Caki2 (cell line): Measurements from ENCODE around the gene S100A2. TPM values are rescaled to one million over a fixed set of nuclear protein-coding genes. Genes with fewer than 3 reads are reported as not detected.
"Not testable (repeated sequence)": the region's sequence is repeated elsewhere in the genome, so short reads cannot be mapped to it uniquely, and the experiment has no call there.

ENCODE experiments used
- DNase-seq: peaks from one replicate; pipeline ENCODE4 v3.0.0-alpha.2; 2015; ENCODE audit warnings: low read depth
- in situ Hi-C: cut with HindIII; loops from 2 replicates; pipeline ENCODE4 v1.10.0; 2016; ENCODE audit warnings: low sequenced_read_pairs, low pct_unique_long_range_greater_than_20kb, mixed read lengths
- total RNA-seq: library from RNA; depleted of rRNA; stranded (reverse); fragments of >200 nt; shearing (Covaris generic); gene quantifications from 2 replicates; pipeline ENCODE4 v1.2.3, GENCODE V29; 2014; ENCODE audit warnings: low replicate concordance

S100A2 gene
- total RNA-seq, 1 experiment from 2014 or later: 24.4 TPM

DNA sequence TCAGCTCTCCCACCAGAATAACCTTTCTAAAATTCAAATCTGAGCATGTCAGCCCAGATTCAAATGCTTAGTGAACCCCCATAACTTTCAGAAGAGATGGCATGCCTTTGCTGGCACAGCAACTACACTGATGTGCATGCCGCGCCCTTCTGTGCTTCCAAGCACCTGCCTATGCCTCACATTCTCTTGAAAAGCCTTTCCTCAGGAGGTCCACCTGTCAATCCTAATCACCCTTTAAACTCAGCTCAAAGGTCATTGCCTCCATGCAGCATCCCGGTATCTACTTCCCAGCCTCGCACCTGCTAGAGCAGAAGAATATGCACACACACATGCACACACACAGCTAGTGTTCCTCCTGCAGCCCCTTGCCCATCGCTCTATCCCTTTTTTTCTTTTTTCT, 5.2 kb upstream of the S100A2 start:
- in situ Hi-C loops: no loop called here
- no peak for DNase-seq

DNA sequence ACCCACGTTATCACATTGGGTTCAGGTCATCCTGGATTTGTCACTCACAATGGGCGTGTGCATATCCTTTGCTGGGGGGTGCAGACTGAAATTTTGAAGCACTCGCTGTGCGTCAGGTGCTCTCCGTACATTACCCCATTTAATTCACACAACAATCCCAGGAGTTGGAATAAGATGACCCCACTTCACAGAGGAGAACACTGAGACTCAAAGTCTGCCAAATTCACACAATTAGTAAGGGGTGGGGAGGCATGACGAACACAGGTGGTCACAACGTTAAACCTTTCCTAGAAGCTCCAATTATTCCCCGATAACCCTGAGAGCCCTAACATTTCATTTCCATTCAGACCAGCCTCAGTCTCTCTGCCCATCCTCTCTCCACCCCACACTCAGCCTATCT, 3.8 kb upstream of the S100A2 start:
- DNase-seq: no peak
- in situ Hi-C loops: no loop called here

DNA sequence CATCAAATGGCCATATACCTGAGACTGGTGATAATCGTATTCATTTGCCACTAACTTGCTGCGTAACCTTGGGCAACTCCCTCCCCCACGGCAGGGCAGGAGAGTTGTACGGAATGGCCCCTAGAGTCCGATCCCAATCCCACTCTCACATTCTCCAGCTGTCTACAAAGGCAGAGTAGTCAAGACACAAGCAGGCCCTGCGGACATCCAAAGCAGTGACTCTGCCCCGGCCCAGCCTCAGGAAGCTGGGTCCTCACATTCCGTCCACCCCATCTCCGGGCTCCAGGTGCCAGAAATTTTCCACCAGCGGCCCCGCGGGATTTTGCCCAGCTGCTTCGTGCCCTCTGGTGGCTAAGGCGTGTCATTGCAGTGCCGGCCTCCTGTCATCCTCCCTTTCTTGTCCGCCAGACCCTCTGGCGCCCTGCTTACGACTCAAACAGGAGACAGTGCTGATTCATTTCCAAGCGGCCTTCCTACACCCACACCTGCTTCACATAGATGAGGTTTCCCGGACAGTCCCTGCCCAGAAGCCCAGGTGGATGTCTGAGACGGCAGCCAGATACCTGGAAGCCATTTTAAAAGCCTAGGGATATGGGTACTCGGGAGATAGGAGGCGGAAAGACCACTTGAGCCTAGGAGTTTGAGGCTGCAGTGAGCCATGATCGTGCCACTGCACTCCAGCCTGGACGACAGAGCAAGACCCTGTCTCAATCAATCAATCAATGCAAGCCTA, 2.9 kb upstream of the S100A2 start:
- peak; percentile 96 for DNase-seq
- in situ Hi-C loops: no loop called here

DNA sequence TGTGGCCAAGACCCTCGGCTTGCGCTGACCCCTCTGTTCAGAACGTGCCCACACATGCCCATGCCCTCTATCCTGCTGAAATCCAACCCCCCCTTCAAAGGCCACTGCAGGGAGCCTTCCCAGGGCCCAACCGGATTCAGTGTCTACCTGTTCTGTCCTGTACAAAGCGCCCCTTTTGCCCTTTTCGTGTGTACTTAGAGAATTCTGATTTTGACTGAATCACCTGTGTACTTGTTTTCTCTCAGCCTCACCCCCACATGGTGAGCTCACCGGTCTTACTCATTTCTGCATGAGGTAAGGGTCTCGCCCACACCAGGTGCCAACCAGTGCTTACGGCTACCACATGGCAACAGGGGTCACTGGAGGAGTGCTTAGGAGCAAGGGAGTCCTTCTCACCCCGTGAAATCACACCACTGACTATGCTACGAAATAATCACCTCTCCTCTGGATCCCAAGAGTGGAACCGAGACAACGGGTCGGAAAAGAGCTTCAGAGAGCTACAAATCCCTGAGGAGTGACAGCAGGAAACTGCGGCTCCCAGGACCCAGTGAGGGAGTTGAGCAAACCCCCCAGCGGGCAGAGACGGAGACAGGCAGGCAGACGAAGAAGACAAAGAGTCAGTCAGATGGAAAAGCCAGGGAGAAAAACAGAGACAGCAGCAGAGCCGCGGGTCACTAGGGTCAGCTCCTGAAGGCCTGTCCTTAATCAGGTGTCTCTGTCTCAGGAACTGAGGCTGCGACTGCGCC, 2.1 kb upstream of the S100A2 start:
- in situ Hi-C loops: no loop called here

DNA sequence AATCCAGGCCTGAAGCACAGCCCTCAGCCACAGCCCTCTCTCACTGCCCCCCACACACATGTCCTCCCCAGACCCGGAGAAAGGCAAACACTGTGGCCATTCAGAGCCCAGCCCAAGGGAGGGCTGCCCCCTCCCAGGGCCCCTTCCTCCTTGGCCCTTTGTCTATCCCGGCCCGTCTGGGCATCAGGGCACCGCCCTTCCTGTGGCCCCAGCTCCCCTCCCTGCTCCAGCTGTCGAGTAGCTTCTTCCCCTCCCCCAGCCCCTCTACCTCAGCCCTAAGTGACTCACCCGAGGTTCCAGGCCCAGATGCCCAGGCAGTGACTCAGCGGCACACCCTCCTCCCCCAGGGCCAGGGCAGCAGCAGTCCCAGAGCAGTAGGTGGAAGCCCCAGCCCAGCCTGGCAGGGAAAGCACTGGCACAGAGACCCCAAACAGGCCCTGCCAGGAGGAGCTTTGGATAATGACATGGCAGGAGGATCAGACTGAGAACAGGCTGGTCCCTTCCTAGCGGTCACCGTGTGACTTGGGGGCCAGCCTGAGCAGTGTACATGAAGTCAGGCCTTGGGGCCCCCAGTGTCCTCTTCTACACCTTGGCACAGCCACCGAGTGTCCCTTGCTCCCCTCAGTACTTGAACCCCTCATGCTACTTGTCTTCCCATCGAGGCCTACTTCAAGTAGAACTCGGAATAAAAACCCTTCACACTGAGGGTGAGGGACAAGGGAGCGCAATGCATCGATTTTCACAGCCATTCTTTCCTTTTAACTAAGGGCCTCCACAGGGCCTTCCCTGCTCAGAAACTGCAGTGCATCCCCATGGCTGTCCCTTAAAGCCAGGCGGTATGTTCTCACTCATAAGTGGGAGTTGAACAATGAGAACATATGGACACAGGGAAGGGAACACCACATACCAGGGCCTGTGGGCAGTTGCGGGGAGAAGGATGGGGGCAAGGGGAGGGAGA, 1.0 kb upstream of the S100A2 start:
- in situ Hi-C loops: no loop called here
- peak; percentile 99 for DNase-seq

More for the DNA sequence above, 2.1 kb upstream of the S100A2 start:
- no peak for DNase-seq

DNA sequence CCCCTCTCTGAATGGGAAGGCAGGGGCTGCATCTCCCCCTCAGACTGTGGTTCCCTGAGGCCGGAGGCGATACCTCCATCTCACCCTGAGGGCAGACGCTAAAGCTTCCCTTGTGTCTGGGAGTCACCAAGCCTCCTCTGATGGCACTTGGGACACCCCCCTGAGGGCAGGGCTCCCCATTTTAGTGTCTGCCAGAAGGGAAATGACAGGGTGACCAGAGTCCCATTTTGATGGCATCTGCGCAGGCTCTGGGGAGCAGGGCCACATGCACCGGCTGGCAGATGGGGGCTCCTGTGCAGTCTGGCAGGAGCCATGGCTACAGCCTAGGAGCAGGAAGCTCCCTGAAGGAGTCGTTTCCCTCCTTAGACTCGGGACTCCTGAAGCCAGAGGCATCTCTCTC, 1.7 kb downstream of the S100A2 start:
- in situ Hi-C loops: no loop called here
- no peak for DNase-seq

DNA sequence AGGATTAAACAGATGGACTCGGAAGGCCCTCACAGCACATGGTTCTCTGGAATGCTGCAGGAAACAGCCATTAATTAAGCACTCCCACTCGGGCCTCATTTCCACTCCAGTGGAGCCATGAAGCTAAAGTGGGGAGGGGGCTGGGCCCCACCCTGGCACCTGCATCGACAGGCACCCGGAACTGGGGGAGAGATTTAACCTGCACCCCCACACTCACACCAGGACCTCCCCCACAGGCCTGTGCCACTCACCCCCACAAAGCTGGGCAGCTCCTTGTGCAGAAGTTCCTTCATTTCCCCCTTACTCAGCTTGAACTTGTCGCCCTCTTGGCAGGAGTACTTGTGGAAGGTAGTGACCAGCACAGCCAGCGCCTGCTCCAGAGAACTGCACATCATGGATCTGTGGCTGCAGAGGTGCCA, 2.2 kb downstream of the S100A2 start:
- no peak for DNase-seq
- in situ Hi-C loops: no loop called here

DNA sequence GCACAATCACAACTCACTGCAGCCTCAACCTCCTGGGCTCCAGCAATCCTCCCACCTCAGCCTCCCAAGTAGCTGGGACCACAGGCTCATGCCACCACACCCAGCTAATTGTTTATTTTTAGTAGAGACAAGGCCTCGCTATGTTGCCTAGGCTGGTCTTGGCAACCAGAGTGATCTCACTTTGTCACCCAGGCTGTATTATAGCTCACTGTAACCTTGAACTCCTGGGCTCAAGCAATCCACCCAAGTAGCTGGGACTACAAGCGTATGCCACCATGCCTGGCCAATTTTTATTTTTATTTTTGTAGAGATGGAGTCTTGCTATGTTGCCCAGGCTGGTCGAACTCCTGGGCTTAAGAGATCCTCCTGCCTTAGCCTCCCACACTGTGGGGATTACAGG, 3.6 kb downstream of the S100A2 start:
- in situ Hi-C loops, DNase-seq: not testable (repeated sequence)

DNA sequence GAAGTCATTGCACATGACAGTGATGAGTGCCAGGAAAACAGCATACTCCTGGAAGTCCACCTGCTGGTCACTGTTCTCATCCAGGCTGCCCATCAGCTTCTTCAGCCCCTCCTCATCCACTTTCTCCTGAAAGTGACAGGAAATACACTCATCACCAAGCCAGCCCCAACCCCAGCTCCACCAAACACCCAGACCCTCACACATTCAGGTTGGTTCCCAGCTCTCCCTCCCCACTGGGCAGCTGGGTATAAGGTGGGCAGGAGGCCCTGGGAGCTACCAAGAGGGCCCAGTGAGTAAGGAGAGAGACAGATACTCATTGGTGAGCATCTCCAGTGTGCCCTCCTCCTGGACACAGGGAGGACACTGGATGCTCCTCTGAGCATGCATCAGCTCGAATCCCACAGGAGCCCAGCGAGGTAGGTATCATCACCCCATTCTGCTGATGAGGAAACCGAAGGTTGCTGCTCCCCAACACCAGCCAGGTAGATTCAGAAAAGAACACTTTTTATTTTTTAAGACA, 4.1 kb downstream of the S100A2 start:
- in situ Hi-C loops: no loop called here
- no peak for DNase-seq

DNA sequence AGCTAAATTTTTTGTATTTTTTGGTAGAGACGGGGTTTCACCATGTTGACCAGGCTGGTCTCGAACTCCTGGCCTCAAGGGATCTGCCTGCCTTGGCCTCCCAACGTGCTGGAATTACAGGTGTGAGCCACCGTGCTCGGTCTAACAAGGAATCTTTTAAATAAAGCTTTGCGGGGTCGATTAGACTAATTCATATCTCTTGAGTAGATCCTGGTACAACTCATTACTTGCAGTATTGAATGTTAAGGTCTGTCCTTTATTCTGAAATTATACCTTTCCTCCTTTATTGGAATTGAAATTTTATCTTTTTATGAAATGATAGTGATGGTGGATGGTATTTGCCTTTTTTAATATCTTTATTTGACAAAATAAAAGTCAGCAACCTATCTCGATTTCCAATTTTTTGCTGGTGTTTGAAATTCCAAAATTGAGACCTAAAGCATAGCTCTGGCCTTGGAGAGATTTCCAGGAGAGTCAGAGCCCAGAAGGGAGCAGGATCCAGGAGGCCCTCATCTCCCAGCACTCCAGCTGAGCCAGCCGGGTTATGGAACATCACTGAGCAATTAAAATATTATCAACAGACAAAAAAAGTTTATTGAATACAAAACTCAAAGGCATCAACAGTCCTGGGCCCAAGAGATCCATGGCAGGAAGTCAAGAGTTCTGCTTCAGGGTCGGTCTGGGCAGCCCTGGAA, 4.7 kb downstream of the S100A2 start:
- in situ Hi-C loops: no loop called here
- DNase-seq: no peak

DNA sequence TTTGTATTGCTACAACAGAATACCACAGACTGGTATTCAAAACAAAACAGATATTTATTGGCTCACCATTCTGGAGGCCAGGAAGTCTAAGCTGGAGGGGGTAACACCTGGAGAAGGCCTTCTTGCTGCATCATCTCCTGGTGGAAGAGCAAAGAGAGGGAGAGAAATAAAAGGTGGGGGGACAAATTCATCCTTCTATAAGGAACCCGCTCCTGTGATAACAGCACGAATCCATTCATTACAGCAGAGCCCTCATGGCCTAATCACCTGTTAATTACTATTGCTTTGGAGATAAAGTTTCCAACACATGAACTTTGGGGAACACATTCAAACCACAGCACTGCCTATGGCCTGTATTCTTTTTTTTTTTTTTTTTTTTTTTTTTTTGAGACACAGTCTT, 5.4 kb downstream of the S100A2 start:
- in situ Hi-C loops: no loop called here
- DNase-seq: no peak

DNA sequence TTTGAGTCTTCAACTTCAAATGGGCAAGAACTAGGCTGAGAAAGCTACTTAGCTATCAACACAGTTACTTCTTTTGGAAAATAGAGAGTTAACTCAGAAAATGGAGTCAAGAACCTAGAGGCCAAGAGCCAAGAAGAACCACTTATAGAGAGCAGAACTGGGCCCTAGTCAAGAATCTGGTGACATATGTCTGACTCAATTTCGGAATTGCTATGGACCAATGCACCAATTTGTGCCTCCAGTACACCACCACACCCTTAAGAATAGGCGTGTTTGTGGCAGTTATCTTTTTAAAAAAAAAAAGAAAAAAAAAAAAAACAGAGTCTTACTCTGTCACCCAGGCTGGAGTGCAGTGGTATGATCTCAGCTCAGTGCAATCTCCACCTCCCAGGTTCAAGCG, 7.8 kb downstream of the S100A2 start:
- DNase-seq: no peak
- in situ Hi-C loops: no loop called here

DNA sequence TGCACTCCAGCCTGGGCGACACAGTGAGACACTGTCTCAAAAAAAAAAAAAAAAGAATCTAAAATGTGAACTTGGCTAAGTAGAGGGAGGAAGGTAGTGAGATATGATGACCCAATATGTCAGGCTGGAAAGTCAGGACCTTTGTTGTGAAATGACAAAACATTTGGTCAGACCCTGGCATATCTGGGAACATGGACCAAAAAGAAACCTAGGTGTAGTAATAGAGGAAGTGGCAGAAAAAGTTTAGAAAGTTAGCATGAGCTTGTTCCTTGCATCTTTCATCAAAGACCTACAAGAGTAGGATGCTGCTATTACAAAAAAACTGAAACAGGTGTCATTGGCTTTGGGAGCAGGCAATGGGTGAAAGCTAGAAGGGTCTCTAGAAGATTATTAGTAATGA, 9.3 kb downstream of the S100A2 start:
- no peak for DNase-seq
- in situ Hi-C loops: no loop called here

DNA sequence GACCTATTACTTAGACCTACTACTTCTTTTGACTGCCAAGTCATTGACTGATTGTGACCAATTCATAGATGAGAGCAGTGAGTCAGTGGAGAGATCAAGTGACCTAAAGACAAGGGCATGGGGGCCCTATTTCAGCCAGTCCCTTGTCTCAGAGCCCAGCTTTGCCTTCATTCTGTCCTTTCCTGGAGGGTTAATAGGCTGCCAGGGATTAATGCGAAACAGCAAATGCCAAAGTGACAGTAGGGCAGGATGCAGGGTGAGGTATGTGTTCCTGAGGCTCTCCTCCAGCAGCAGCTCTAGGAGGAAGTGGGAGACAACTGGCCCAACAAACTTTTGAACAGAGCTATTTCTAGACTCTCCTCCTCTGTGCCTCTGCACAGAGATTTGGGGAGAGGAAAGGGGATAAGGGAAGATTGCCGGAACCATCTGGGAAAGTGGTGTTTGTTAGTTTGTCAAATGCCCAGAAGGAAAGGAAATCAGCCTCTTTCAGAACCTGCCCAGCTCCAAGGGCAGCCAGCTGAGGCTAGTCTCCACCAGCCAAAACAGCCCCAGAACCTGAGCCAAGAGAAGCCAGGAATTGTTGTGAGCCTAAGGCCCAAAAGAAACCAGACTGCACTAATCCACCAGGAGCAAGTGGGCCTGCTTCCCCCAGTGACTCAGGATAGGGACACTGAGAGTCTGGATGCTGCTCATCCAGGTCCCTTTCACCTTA, 11.7 kb downstream of the S100A2 start:
- DNase-seq: no peak

DNA sequence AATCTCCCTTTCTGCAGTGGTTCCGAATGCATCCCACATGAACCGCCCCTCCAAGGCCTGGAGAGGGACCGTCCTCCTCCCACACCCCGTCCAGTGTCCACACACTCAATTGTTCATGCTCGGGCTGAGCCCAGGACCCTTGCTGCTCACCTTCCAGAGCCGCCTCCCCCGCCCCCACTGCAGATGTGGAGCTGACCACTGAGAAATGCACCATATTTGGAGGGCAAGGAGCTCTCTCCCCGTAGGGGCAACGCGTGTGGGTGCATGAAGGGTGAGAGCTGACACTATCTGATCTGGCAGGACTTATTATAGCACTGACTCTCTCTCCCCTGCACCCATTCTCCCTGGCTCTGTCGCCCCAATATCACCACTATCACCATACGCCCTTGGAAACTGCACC, 12.5 kb downstream of the S100A2 start:
- DNase-seq: no peak
- in situ Hi-C loops: no loop called here

More for the DNA sequence above, 11.7 kb downstream of the S100A2 start:
- in situ Hi-C loops: no loop called here

DNA sequence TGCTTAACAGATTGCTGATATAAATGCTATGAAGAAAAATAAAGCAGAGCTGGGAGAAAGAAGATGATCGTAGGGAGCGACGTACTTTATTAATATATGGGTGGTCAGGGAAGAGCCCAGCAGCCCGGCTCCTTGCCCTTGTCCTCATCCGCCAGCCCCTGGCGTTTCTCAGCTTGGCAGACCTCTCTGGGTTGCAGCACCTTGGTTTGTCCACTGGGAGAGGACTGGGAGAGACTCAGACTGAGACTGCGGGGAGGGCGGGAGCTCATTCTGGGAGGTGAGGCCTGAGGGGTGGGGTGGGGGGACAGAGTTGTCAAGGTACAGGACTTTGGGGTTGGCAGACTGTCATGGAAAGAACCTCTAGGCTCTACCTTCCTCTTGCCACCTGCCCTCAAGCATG, 13.3 kb downstream of the S100A2 start:
- in situ Hi-C loops: no loop called here
- DNase-seq: no peak

DNA sequence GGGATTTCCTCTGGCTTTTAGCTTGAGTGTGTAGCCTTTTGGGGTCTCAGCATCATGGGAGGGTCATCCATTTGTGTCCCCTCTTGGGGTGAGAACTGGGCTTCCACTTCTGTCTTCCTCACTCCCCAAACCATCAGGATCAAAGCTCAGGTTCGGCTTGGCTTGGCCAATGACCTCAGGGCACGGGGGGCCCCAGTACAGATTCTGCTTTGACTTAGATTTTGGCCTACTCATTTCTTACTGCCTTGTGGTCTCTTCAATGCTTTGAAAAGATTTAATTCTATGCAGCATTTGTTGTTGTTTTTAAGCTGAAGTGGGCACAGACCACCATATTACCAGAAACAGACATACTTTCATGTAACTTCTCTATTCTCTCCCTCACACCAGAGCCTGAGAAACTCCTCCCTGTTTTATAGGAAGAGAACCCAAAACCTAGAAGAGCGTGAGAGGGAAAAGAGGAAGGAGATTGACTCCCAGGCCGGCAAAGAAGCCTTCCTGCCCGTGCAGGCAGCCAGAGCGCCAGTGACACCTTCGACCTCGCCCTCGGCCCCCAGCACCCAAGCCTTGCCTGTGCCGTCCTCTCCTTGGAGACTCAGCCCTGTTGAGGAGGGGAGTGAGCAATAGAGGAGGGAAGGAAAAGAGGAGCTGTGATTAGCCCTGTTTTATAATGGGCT, 14.7 kb downstream of the S100A2 start:
- DNase-seq: no peak
- in situ Hi-C loops: no loop called here
